ENCODE results near the gene NCK1.
"Not testable (repeated sequence)": the region's sequence is repeated elsewhere in the genome, so short reads cannot be mapped to it uniquely, and the experiment has no call there.

Gene NCK1

DNA sequence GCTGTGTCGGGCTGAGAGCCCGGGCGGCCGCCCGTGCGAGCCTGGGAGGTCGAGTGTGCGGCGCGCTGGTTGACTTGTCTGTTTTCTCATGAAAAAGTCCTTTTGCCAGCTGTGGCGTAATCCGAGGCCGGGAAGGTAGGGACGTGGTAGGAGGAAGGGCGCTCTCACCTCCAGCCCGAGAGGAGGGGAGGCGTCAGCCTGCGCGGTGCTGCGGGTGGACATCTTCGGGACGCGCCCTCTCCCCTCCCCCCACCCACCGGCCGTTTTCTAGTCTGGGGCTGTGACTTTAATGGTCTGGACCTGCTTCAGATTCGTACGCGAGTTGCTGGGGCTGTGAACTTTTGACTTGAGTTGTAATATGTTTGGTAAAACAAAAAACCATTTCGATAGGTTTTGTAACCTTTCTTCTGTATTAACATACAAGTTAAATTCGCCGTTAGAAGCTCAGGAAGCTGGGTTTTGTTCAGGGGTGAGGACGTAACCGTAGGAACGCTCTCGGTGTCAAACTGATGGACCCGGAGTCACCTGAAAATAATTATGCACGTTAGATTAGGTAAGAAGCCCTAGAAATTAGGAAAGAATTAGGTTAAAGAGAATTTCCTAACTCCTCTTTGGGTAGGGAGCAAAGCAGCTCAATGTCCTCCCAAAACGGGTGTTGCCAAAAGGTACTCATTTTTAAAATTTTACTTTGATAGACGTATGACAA lies 762 bp downstream of the NCK1 start:
- peak; percentile 23 for DNase-seq (ENCODE audit: low read depth)

DNA sequence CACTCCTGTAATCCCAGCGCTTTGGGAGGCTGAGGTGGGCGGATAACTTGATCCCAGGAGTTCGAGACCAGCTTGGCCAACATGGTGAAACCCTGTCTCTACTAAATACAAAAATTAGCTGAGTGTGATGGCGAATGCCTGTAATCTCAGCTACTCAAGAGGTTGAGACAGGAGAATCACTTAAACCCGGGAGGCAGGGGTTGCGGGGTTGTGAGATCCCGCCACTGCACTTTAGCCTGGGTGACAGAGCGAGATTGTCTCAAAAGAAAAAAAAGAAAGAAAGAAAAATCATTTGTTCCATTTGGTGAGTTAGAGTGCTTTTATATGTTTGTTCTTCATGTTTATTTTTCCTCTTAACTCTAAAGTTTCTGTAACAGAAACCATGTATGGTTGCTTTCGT lies 7.3 kb downstream of the NCK1 start:
- DNase-seq (ENCODE audit: low read depth) = no peak

DNA sequence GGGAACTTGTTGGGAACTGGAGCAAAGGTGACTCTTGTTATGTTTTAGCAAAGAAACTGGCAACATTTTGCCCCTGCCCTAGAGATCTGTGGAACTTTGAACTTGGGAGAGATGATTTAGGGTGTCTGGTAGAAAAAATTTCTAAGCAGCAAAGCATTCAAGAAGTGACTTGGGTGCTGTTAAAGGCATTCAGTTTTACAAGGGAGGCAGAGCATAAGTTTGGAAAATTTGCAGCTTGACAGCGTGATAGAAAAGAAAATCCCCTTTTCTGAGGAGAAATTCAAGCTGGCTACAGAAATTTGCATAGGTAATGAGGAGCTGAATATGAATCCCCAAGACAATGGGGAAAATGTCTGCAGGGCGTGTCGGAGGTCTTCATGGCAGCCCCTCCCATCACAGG lies 10.2 kb downstream of the NCK1 start:
- DNase-seq (ENCODE audit: low read depth) = not testable (repeated sequence)

DNA sequence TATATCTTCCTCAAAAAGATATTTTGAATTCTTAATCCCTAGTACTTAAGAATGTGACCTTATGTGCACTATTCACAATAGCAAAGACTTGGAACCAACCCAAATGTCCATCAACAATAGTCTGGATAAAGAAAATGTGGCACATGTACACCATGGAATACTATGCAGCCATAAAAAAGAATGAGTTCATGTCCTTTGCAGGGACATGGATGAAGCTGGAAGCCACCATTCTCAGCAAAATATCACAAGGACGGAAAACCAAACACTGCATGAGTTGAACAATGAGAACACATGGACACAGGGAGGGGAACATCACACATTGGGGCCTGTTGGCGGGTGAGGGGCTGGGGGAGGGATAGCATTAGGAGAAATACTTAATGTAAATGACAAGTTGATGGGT lies 17.5 kb downstream of the NCK1 start:
- DNase-seq (ENCODE audit: low read depth) = not testable (repeated sequence)

DNA sequence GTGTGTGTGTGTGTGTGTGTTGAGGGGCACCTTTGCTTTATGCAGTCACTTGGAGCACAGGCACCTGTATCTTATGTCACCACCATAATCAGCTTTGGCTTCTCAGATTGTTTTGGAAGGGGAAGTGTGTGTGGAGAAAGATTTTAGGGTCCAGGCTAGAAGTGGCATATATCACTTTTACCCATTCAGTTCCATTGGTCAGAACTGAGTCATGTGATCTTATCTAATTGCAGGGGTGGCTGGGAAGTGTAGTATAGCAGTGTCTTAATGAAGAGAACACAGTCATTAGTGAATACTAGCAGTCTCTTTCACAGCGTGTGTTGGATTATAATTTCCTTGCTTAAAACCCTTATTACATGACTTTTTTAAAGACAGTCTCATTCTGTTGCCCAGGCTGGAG lies 20.6 kb downstream of the NCK1 start:
- no peak for DNase-seq (ENCODE audit: low read depth)

DNA sequence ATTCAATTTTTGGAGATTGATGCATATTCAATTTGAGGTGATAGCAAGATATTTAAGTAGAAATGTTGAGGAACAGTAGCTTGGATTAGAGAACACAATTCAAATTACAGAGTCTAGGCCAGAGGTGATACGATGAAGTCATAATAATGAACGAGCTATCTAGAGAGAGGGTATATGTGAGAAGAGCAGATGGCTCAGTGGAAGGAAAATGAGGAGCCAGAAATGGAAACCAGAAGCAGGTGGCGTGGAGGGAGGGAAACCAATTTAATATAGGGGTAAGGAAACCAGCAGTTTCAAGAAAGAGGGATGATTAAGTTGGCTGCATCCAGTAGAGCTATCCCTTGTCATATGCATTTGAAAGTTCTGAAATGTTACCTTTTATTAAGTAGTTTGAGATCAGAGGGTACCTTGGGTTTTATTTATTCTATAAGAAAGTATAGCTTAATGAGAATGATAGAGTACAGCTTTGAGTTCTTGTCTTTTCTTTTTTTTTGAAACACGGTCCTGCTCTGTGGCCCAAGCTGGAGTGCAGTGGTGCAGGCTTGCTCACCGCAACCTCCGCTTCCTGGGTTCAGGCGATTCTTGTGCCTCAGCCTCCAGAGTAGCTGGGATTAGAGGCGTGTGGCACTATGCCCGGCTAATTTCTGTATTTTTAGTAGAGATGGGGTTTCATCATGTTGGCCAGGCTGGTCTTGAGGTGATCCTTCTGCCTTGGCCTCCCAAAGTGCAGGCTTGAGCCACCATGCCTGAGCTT lies 22.1 kb downstream of the NCK1 start:
- no peak for DNase-seq (ENCODE audit: low read depth)

DNA sequence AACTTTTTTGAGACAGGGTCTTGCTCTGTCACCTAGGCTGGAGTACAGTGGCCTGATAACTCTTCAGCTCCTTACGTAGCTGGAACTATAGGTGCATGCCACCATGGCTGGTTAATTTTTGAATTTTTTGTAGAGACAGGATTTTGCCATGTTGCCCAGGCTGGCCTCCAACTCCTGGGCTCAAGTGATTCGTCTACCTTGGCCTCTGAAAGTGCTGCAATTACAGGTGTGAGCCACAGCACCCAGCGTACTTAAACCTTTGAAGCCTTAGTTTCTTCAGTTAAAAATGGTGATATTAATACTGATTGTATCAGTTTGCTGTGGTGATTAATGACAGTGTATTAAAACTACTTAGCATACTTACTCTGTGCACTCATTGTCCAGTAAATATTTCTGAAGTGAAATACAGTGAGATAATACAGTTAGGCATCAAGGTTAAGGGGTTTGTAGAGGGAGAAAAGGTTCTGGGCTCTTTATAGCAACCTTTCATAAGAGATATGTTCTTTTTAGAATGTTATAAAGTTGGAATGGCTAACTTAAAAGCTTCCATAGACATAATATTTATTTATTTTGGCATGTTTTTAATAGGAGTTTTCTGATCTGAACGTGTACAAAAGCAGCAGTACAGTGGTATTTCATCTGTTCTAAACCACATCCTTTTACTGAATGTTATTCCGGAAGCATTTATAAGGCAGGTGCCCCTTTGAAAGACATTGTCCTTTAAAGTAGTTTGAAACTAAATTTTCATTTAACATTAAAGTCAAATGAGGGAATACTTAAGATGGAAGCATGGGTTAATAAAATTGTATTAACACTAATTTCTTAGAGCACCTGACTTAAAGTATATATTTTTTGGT lies 23.6 kb downstream of the NCK1 start:
- DNase-seq (ENCODE audit: low read depth) = no peak

DNA sequence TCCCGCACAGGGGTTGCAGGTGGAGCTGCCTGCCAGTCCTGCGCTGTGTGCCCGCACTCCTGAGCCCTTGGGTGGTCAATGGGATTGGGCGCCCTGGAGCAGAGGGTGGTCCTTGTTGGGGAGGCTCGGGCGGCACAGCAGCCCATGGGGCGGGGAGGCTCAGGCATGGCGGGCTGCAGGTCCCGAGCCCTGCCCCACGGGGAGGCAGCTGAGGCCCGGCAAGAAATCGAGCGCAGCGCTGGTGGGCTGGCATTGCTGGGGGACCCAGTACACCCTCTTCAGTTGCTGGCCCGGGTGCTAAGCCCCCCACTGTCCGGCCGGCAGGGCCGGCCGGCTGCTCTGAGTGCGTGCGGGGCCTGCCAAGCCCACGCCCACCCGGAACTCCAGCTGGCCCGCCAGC lies 27.9 kb downstream of the NCK1 start:
- DNase-seq (ENCODE audit: low read depth) = no peak

DNA sequence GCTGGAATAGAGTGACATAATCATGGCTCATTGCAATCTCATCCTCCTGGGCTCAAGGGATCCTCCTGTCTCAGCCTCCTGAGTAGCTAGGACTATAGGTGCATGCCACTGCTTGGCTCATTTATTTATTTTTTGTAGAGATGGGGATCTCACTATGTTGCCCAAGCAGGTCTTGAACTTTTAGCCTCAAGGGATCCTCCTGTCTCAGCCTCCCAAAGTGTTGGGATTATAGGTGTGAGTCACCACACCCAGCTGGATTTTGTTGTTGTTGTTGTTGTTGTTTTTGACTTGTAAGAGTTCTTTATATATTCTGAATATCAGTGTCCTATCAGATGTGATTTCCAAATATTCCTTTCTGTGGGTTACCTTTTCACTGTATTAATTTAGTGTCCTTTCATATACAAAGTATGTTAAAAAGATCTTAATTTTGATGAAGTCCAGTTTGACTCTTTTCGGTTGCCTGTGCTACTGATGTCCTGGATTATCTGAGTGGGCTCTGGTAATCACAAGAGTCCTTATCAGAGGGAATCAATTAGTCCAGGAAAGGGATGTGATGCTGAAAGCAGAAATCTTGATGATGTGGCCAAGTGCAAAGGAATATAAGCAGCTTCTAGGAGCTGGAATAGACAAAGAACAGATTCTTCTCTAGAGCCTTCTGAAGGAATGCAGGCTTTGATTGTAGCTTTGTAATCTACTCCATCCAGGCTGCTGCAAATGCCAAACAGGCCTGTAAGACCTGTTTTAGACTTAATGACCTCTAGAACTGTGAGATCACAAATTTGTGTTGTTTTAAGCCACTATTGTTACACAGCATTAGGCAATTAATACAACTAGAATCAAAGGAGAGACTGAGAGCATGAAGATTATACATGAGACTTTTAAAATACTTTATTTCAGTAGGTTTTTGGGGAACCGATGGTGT lies 30.2 kb downstream of the NCK1 start:
- no peak for DNase-seq (ENCODE audit: low read depth)

DNA sequence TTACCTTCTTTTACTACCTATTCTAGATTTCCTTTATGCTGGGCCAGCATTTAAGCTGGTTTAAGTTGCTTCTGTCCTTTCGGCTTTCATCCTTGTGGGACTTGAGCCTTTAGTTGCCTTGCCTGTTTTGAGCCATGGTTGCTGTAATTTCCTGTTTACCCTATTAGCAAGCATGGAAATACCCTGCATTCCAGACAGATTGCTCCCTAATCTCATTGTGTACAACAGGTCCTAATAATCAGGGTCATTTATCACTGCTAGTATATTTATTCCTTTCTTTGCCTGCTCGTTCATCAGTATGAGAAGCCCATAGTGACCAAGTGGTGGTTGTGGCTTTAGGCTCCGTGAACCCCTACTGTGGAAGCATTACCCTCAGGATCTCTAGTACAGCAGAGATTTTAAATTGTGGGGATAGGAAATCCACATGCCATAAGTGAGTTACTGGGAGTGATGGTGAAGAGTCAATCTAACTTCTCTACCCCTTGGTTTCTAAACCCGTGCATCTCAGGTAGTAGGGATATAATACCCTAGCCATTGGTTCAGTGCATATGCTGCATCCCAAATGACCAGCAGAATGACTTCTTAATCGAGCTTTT lies 31.9 kb downstream of the NCK1 start:
- no peak for DNase-seq (ENCODE audit: low read depth)

DNA sequence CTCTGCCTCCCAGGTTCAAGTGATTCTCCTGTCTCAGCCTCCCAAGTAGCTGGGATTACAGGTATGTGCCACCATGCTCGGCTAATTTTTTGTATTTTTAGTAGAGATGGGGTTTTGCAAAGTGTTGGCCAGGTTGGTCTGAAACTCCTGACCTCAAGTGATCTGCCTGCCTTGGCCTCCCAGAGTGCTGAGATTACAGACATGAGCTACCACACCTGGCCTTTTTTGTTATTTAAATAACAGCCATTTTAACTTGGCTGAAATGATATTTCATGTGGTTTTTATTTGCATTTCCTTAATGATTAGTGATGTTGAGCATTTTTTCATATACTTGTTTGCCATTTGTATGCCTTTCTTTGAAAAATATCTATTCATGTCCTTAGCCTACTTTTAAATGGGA lies 35.2 kb downstream of the NCK1 start:
- DNase-seq (ENCODE audit: low read depth) = not testable (repeated sequence)

DNA sequence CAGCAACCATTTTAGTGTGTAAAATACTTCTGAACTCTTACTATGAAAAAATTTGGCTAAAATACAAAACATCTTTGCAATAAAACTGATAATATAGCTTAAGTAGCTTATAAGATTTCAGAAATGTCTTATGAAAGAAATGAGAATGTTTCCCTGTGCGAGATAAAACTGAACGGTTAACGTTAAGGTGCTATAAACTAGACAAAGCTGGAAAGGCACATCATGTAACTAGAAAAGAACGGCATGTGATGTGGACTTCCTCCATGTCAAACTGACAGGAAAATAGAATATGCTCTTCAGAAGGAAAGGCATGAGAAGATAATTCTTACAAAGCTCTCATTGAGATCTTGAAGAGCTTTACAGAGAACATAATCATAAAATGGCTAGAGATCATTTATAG lies 36.5 kb downstream of the NCK1 start:
- no peak for DNase-seq (ENCODE audit: low read depth)

DNA sequence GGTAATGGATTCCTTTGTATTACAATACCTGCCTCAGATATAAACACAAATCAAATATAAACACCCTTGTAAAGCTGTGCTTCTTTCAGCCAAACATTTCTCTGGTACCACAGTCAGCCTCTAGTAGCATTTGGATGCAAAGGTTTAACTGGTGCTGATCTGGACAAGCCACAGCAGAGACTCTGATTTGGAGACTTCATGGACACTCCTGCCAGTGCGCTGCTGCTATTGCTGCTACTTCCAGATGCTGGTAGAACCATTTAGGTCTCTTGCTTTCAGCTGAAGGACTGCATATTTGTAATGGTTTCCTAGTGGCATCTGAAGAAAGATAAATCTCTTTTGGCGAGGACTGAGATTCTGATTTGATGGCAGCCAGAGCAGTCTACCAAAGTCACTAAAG lies 36.9 kb downstream of the NCK1 start:
- DNase-seq (ENCODE audit: low read depth) = no peak

DNA sequence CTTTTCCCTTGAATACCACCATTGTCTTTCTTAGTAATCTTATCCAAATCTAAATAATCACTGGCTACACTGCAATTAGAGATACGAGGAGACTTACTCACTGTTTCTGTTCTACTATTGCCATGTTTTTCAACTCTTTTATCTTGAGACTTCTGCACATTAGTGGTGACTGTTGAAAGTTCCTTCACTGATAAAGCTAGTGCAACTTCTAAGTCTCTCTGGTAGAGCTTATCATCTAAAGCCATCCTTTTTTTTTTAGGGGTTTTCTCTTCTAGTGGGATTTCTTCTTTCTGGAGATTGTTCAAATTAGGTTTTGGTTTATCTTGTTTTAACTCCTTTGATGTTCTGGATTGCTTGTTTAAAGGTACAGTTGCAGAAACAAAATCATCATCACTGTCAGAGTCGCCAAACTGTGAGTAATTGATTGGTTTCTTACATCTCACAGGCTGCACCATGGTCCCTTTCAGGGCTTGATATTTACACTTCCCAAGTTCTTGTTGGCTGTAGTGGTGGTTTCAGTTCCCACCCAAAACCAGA lies 37.7 kb downstream of the NCK1 start:
- DNase-seq (ENCODE audit: low read depth) = no peak

DNA sequence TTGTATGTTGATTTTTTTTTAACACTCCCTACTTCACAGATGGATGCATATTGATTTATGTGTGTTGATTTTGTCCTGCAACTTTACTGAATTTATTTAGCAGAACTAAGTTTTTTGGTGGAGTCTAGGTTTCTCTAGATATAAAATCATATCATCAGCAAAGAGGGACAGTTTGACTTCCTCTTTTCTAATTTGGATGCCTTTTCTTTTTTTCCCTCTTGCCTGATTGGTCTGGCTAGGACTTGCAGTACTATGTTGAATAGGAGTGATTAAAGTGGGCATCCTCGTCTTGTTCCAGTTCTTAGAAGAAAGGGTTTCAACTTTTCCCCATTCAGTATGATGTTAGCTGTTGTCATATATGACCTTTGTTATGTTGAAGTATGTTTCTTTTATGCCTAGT lies 38.7 kb downstream of the NCK1 start:
- DNase-seq (ENCODE audit: low read depth) = not testable (repeated sequence)

DNA sequence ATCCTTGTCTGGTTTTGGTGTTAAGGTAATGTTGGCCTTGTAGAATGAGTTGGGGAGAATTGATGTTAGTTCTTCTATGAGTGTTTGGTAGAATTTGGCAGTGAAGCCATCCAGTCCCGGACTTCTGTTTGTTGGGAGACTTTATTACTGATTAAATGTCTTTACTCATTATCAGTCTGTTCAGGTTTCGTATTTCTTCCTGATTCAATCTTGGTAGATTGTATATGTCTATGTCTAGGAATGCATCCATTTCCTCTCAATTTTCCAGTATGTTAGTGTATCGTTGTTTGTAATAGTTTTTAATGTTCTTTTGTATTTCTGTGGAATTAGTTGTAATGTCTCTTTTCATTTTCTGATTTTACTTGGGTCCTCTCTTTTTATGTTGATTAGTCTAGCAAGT lies 39.4 kb downstream of the NCK1 start:
- no peak for DNase-seq (ENCODE audit: low read depth)

DNA sequence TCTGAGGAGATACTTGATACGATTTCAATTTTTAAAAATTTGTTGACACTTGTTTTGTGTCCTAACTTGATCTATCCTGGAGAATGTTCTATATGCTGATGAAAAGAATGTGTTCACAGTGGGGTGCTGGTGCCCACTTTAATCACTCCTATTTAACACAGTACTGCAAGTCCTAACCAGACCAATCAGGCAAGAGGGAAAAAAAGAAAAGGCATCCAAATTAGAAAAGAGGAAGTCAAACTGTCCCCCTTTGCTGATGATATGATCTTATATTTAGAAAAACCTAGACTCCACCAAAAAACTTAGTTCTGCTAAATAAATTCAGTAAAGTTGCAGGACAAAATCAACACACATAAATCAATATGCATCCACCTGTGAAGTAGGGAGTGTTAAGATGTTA lies 40.5 kb downstream of the NCK1 start:
- not testable (repeated sequence) for DNase-seq (ENCODE audit: low read depth)

DNA sequence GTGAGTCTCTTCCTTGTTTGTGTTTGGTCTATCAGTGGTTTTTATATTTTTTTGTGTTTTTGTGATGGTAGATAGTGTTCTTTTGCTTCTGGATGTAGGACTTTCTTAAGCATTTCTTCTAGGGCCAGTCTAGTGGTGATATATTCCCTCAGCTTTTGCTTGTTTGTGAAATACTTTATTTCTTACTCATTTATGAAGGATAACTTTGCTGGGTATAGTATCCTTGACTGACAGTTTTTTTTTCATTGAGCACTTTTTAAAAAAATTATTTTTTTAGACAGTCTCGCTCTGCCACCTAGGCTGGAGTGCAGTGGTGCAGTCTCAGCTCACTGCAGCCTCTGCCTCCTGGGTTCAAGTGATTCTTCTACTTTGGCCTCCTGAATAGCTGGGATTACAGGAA lies 41.9 kb downstream of the NCK1 start:
- DNase-seq (ENCODE audit: low read depth) = no peak

DNA sequence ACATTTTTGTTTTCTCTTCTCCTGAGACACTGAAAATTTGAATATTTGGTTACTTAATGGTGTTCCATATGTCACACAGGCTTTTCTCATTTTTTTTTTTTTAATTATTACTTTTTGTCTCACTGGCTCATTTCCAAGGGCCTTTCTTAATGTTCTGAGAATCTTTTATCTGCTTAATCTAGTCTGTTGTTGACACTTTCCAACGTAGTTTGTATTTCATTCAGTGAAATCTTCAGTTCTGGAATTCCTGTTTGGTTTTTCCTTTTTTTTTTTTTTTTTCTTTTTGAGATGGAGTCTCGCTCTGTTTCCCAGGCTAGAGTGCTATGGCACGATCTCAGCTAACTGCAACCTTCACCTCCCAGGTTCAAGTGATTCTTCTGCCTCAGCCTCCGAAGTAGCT lies 42.7 kb downstream of the NCK1 start:
- DNase-seq (ENCODE audit: low read depth) = no peak

DNA sequence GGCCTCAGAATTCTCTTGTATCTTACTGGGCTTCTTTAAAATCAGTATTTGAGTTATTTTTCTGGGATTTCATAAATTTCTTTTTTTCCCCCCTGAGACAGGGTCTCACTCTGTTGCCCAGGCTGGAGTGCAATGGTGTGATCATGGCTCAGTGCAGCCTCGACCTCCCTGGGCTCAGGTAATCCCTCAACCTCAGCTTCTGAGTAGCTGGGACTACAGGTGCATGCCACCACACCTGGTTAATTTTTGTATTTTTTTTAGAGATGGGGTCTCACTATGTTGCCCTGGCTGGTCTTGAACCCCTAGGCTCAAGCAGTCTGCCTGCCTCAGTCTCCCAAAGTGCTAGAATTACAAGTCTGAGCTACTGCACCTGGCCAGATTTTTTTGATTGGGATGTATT lies 43.5 kb downstream of the NCK1 start:
- no peak for DNase-seq (ENCODE audit: low read depth)

DNA sequence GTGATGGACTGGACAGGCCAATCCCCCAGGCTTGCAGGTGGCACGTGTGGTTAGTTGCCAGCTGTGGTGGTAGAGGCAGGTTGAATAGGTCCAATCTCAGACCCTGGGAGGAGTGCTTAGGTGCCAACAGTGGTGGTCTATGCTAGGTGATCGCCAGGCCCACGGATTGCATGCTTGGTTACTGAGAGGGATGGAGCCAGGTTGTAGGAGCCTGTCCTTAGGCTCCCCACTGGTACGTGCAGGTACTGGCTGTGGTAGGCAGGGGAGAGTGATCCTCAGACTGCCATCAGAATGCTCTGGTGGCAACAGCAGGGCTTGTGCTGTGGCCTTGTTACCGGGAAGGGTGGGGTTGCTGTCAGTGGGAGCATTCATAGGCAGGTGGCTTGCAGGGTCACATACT lies 44.7 kb downstream of the NCK1 start:
- no peak for DNase-seq (ENCODE audit: low read depth)
